ENCODE results near the gene MYO3A.

DNA sequence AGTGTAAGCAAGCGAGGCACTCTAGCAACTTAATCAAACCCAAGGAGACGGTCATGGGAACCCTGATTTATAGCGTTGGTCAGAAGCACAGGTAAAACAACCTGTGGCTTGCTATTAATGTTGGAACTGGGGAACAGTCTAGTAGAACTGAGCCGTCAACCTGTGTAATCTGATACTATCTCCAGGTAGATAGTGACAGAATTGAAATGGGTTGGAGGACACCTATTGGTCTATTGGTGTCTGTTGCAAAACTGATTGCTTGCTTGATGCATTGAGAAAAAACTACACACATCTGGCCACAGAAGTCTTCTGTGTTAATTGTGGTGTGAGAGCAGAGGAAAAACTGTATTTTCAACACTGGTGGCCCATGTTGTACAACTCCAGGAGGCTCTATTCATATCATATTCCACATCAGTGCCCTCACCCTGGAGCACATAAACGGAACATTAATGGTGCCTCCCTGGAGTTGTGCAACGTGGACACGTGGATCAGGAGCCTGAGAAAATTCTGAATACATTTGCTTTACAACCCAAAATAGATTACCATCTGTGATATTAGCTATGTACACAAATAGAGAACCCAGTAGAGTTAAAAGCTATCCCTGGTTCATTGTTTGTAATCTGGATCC lies 112.2 kb downstream of the MYO3A start:
- TF ChIP-seq, protein P1, sequence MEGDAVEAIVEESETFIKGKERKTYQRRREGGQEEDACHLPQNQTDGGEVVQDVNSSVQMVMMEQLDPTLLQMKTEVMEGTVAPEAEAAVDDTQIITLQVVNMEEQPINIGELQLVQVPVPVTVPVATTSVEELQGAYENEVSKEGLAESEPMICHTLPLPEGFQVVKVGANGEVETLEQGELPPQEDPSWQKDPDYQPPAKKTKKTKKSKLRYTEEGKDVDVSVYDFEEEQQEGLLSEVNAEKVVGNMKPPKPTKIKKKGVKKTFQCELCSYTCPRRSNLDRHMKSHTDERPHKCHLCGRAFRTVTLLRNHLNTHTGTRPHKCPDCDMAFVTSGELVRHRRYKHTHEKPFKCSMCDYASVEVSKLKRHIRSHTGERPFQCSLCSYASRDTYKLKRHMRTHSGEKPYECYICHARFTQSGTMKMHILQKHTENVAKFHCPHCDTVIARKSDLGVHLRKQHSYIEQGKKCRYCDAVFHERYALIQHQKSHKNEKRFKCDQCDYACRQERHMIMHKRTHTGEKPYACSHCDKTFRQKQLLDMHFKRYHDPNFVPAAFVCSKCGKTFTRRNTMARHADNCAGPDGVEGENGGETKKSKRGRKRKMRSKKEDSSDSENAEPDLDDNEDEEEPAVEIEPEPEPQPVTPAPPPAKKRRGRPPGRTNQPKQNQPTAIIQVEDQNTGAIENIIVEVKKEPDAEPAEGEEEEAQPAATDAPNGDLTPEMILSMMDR (optimal IDR thresholded peaks at IDR 0.05 in 1 of 3, IDR thresholded peaks at IDR 0.05 in 1 of 3, conservative IDR thresholded peaks at IDR 0.05 in 1 of 3; ENCODE audit: extremely low read depth in 1 of 3, insufficient read depth in 2 of 3, low read length in 3 of 3) = no peak
- no peak for TF ChIP-seq EZH2 (IDR thresholded peaks at IDR 0.05; ENCODE audit: low read length)
